HCT116 (cell line): ENCODE results near the gene LRP1B. TPM values are rescaled to one million over a fixed set of nuclear protein-coding genes. Genes with fewer than 3 reads are reported as not detected.

Source experiments
- ATAC-seq: fragments of 200-7000 bp; cut with Tn5 transposase; 2 replicates; pipeline ENCODE4 v1.9.1; 2020; ENCODE audit warnings: mild to moderate bottlenecking, moderate library complexity
- BruUV-seq: library from RNA; stranded (reverse); fragments of 400-500 nt; replicated peaks from 2 replicates; lab custom pipeline; 2021; lab: Mats Ljungman, UMichigan
- CTCF ChIA-PET: fragments of 300-600 bp; sonication (Branson Sonifier 250); formaldehyde crosslinking; loops from one replicate; lab custom pipeline; 2021; ENCODE audit warnings: antibody characterized with exemption; lab: Charles Lee
- POLR2A ChIA-PET: fragments of 300-600, 350-600 bp; sonication (Branson Sonifier 250); formaldehyde crosslinking; loops from one replicate; lab custom pipeline; 2021; ENCODE audit warnings: antibody characterized with exemption; lab: Charles Lee
- RAD21 ChIA-PET, 2 experiments: fragments of 300-600 bp; sonication (Branson Sonifier 250); formaldehyde crosslinking; loops; one replicate each; lab custom pipeline; 2023; ENCODE audit warnings: low total read pairs in 2 of 2; ENCODE audit not compliant: uncharacterized antibody in 2 of 2, unreplicated experiment in 2 of 2, low non-redundant PET in 1 of 2; lab: Charles Lee
- DNase-seq: peaks from one replicate; pipeline ENCODE4 v3.0.0-alpha.2; 2010; ENCODE audit warnings: low read depth, low spot score
- H2AFZ ChIP-seq: fragments of 200-600 bp; shearing (Covaris generic), sonication (generic); 2 replicates; pipeline ENCODE4 v1.6.1; 2017; ENCODE audit warnings: low read depth, mixed run types, mixed read lengths, antibody characterized with exemption, low read length; ENCODE audit not compliant: poor library complexity, severe bottlenecking
- H3K27ac ChIP-seq: 2 replicates; pipeline ENCODE4 v1.5.1; 2012; ENCODE audit warnings: low read depth, low read length
- H3K27me3 ChIP-seq: fragments of 200-600 bp; sonication (generic); 2 replicates; pipeline ENCODE4 v1.6.1; 2016; ENCODE audit warnings: mixed run types, low read length, mixed read lengths; ENCODE audit not compliant: insufficient read depth
- H3K36me3 ChIP-seq, 2 experiments: fragments of 200-500 bp in 1 of 2; fragments of 200-600 bp in 1 of 2; sonication (Bioruptor generic) in 1 of 2; sonication (generic) in 1 of 2; 2 replicates each; pipeline versions ENCODE4 v1.5.1 to v1.6.1; 2014 to 2016; ENCODE audit warnings: low read length in 2 of 2, inconsistent platforms in 1 of 2, mixed read lengths in 1 of 2, mixed run types in 1 of 2; ENCODE audit not compliant: insufficient read depth in 2 of 2, control insufficient read depth in 1 of 2
- H3K4me1 ChIP-seq, 2 experiments: fragments of 200-600 bp in 1 of 2; sonication (generic) in 1 of 2; 2 replicates each; pipeline versions ENCODE4 v1.5.1 to v1.6.1; 2012 to 2017; ENCODE audit warnings: low read length in 2 of 2, inconsistent platforms in 1 of 2, mild to moderate bottlenecking in 1 of 2, mixed read lengths in 1 of 2, mixed run types in 1 of 2, moderate library complexity in 1 of 2; ENCODE audit not compliant: insufficient read depth in 2 of 2, control insufficient read depth in 1 of 2
- H3K4me2 ChIP-seq: fragments of 200-600 bp; sonication (generic); 2 replicates; pipeline ENCODE4 v1.6.1; 2017; ENCODE audit warnings: mixed run types, low read length, mixed read lengths
- H3K4me3 ChIP-seq, 2 experiments: fragments of 200-600 bp in 1 of 2; sonication (generic) in 1 of 2; replicated peaks in 1 of 2; 2 replicates each; pipeline ENCODE4 v1.5.1; 2011 to 2016; ENCODE audit warnings: low read length in 2 of 2, control low read depth in 1 of 2, low read depth in 1 of 2, mild to moderate bottlenecking in 1 of 2, mixed read lengths in 1 of 2, mixed run types in 1 of 2
- H3K79me2 ChIP-seq: fragments of 200-600 bp; sonication (generic); 2 replicates; pipeline ENCODE4 v1.6.1; 2017; ENCODE audit warnings: mild to moderate bottlenecking, mixed run types, low read length, moderate library complexity, mixed read lengths; ENCODE audit not compliant: insufficient read depth
- H3K9ac ChIP-seq: fragments of 200-600 bp; sonication (generic); 2 replicates; pipeline ENCODE4 v1.6.1; 2016; ENCODE audit warnings: low read length, mixed read lengths
- H3K9me2 ChIP-seq: fragments of 200-600 bp; sonication (generic), shearing (Covaris generic); 2 replicates; pipeline ENCODE4 v1.6.1; 2017; ENCODE audit warnings: mixed run types, mild to moderate bottlenecking, moderate library complexity; ENCODE audit not compliant: insufficient read depth
- H3K9me3 ChIP-seq, 2 experiments: fragments of 200-500 bp in 1 of 2; fragments of 200-600 bp in 1 of 2; sonication (Bioruptor generic) in 1 of 2; sonication (generic) in 1 of 2; 2 replicates each; pipeline ENCODE4 v1.6.1; 2014 to 2017; ENCODE audit warnings: low read length in 2 of 2, mixed read lengths in 2 of 2, inconsistent platforms in 1 of 2, low read depth in 1 of 2, mild to moderate bottlenecking in 1 of 2, mixed run types in 1 of 2, moderate library complexity in 1 of 2; ENCODE audit not compliant: control insufficient read depth in 1 of 2, insufficient read depth in 1 of 2
- H4K20me1 ChIP-seq: fragments of 200-600 bp; sonication (generic), shearing (Covaris generic); 2 replicates; pipeline ENCODE4 v1.6.1; 2017; ENCODE audit warnings: mixed run types, mild to moderate bottlenecking, moderate library complexity; ENCODE audit not compliant: insufficient read depth
- CEBPB ChIP-seq: IDR thresholded peaks from 2 replicates; pipeline ENCODE4 v1.6.1; 2012; ENCODE audit warnings: low read depth
- CTCF ChIP-seq, 3 experiments: fragments of 200-600 bp in 1 of 3; sonication (generic) in 1 of 3; IDR thresholded peaks in 2 of 3; conservative IDR thresholded peaks in 1 of 3; 2 replicates each; pipeline ENCODE4 v1.5.1; 2012 to 2017; ENCODE audit warnings: low read depth in 2 of 3, low read length in 2 of 3, antibody characterized with exemption in 1 of 3, borderline replicate concordance in 1 of 3, control low read depth in 1 of 3, mild to moderate bottlenecking in 1 of 3, mixed read lengths in 1 of 3, mixed run types in 1 of 3, moderate library complexity in 1 of 3; ENCODE audit not compliant: insufficient read depth in 1 of 3
- EGR1 ChIP-seq: IDR thresholded peaks from 2 replicates; pipeline ENCODE4 v1.6.1; 2012; ENCODE audit warnings: low read depth
- FOSL1 ChIP-seq: IDR thresholded peaks from 2 replicates; pipeline ENCODE4 v1.6.1; 2012; ENCODE audit warnings: low read depth
- POLR2A ChIP-seq: IDR thresholded peaks from 2 replicates; pipeline ENCODE4 v1.7.0; 2011; ENCODE audit warnings: borderline replicate concordance; ENCODE audit not compliant: insufficient read depth, insufficient read length; ENCODE audit errors: extremely low read depth
- SIN3A ChIP-seq: IDR thresholded peaks from 2 replicates; pipeline ENCODE4 v1.6.1; 2012; ENCODE audit warnings: low read depth
- SRF ChIP-seq: IDR thresholded peaks from 2 replicates; pipeline ENCODE4 v1.6.1; 2012; ENCODE audit warnings: low read depth
- TCF7L2 ChIP-seq: IDR thresholded peaks from 2 replicates; pipeline ENCODE4 v1.7.0; 2011; ENCODE audit warnings: borderline replicate concordance, inconsistent platforms; ENCODE audit not compliant: insufficient read depth, insufficient read length; ENCODE audit errors: extremely low read depth
- ZFX ChIP-seq: fragments of 450-650 bp; IDR thresholded peaks from 2 replicates; pipeline ENCODE4 v1.6.1; 2017
- ZNF274 ChIP-seq: fragments of 200-500 bp; sonication (Bioruptor generic); IDR thresholded peaks from 2 replicates; pipeline ENCODE4 v1.6.1; 2014; ENCODE audit warnings: mild to moderate bottlenecking, low read depth, low read length, inconsistent platforms
- intact Hi-C: fragments of 100-400 bp; cut with micrococcal nuclease; formaldehyde crosslinking; loops from 2 replicates; pipeline ENCODE4 v1.10.0; 2022
- total RNA-seq: library from RNA; stranded (reverse); gene quantifications from one replicate; pipeline ENCODE4 v1.2.1, GENCODE V29; 2021; ENCODE audit not compliant: unreplicated experiment

The LRP1B gene
- total RNA-seq, 1 experiment from 2014 or later, result 0.34 TPM

DNA sequence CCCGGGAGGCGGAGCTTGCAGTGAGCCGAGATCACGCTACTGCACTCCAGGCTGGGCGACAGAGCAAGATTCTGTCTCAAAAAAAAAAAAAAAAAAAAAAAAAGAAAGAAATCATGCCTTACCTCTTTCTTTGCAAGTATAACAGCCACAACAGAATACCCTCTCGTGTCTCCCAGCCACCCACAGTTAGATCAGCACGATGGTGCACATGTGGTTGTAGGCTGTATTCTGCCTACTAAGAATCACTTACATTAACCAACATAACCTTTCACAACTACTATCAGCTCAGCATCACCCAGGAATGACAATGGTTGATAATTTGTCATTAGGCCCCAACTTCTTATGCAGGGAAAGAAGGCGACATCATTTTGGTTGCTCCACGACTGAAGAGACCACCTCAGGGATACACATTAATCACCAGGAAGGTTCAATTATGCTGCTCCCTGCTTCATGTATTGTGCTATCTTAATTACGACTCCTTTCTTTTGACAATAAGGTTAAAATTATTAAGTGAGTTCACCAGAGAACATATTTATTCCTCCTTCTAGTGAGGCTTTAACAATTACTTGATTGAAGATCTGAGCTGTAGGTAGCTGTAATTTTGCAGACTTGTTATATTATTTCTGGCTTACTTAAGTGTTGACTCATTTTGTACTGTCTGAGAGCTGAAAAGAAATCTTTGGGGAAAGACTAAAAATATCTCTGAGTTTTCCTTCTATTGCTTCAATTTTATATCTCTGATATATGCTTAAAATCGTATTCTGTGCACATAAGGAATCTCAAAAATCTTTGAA is 120.1 kb downstream of the LRP1B start:
- H3K9me3 ChIP-seq, result no peaks in the 10 kb centered on the region
- no peaks in the 10 kb centered on the region for H3K9me2 ChIP-seq
- CTCF ChIA-PET, result no interaction called here
- no peak overlapping the region for H3K4me2 ChIP-seq
- no peak overlapping the region for H2AFZ ChIP-seq
- no TSS peak for BruUV-seq
- TF ChIP-seq EGR1 (no peak), ZFX (no peak), POLR2A (no peak), SIN3A (no peak), TCF7L2 (no peak), CTCF (IDR thresholded peaks at IDR 0.05 in 2 of 3, conservative IDR thresholded peaks at IDR 0.05 in 1 of 3; ENCODE audit: borderline replicate concordance in 1 of 3, insufficient read depth in 1 of 3, low read depth in 2 of 3, low read length in 2 of 3) (no peak), CEBPB (no peak), ZNF274 (no peak), SRF (no peak), FOSL1 (no peak)
- no peaks in the 10 kb centered on the region for H3K79me2 ChIP-seq
- RAD21 ChIA-PET, result no interaction called here
- no peaks in the 10 kb centered on the region for H3K4me1 ChIP-seq
- H3K27ac ChIP-seq, result no peak overlapping the region
- H3K4me3 ChIP-seq, result no peak overlapping the region
- H3K9ac ChIP-seq, result no peak overlapping the region
- intact Hi-C loops, result no loop called here
- ATAC-seq, result no peak
- no peak for DNase-seq
- no peaks in the 10 kb centered on the region for H3K27me3 ChIP-seq
- no peaks in the 10 kb centered on the region for H3K36me3 ChIP-seq
- H4K20me1 ChIP-seq, result no peaks in the 10 kb centered on the region
- POLR2A ChIA-PET, result no interaction called here
